Bronchial epithelial cell (primary cell): ENCODE data around the gene TICRR. TPM values are rescaled to one million over a fixed set of nuclear protein-coding genes. Genes with fewer than 3 reads are reported as not detected.

Experiments
- DNase-seq: peaks from one replicate; pipeline ENCODE4 v3.0.0-alpha.2; 2010; ENCODE audit warnings: low read depth
- FAIRE-seq: peaks from 2 replicates; lab custom pipeline; 2011; peaks lifted over from hg19 to GRCh38; lab: Jason Lieb, UNC
- H3K27me3 ChIP-seq: 2 replicates; pipeline ENCODE4 v1.5.1; 2011; ENCODE audit warnings: low read length; ENCODE audit not compliant: control insufficient read depth, insufficient read depth
- H3K36me3 ChIP-seq: 2 replicates; pipeline ENCODE4 v1.5.1; 2011; ENCODE audit warnings: low read length; ENCODE audit not compliant: control insufficient read depth, insufficient read depth
- H3K4me3 ChIP-seq: 2 replicates; pipeline ENCODE4 v1.5.1; 2011; ENCODE audit warnings: mild to moderate bottlenecking, low read depth, low read length, control low read depth
- CTCF ChIP-seq: IDR thresholded peaks from 2 replicates; pipeline ENCODE4 v1.5.1; 2011; ENCODE audit warnings: mild to moderate bottlenecking, moderate library complexity, low read length, control low read depth, inconsistent platforms; ENCODE audit not compliant: insufficient read depth, severe bottlenecking
- total RNA-seq: library from RNA; depleted of rRNA; stranded (reverse); fragments of >200 nt; gene quantifications from 2 replicates; pipeline ENCODE4 v1.2.1, GENCODE V29; 2014

TICRR gene
- total RNA-seq, 1 donor from 2014 or later = 0.26 TPM

GRCh38 chr15:89630260-89630659 lies 55.0 kb downstream of the TICRR start:
- no peak for FAIRE-seq
- Histone ChIP-seq H3K27me3 (no peaks in the 10 kb centered on the region), H3K4me3 (no peak overlapping the region), H3K36me3 (peaks cover 8% of the 10 kb centered on the region)
- no peak for DNase-seq
- no peak for TF ChIP-seq CTCF

GRCh38 chr15:89630974-89631901 lies 56.0 kb downstream of the TICRR start:
- DNase-seq (no peak), FAIRE-seq (no peak)
- TF ChIP-seq CTCF = no peak
- no peaks in the 10 kb centered on the region for H3K27me3 ChIP-seq
- H3K4me3 ChIP-seq = no peak overlapping the region
- H3K36me3 ChIP-seq = peaks cover 8% of the 10 kb centered on the region

- H3K4me3 ChIP-seq = no peak overlapping the region
- H3K36me3 ChIP-seq = peaks cover 7% of the 10 kb centered on the region
- no peak for DNase-seq
- TF ChIP-seq CTCF = no peak
- no peak for FAIRE-seq
- H3K27me3 ChIP-seq = no peaks in the 10 kb centered on the region
These were observed 56.6 kb downstream of the TICRR start for GRCh38 chr15:89631902-89632264.

DNA sequence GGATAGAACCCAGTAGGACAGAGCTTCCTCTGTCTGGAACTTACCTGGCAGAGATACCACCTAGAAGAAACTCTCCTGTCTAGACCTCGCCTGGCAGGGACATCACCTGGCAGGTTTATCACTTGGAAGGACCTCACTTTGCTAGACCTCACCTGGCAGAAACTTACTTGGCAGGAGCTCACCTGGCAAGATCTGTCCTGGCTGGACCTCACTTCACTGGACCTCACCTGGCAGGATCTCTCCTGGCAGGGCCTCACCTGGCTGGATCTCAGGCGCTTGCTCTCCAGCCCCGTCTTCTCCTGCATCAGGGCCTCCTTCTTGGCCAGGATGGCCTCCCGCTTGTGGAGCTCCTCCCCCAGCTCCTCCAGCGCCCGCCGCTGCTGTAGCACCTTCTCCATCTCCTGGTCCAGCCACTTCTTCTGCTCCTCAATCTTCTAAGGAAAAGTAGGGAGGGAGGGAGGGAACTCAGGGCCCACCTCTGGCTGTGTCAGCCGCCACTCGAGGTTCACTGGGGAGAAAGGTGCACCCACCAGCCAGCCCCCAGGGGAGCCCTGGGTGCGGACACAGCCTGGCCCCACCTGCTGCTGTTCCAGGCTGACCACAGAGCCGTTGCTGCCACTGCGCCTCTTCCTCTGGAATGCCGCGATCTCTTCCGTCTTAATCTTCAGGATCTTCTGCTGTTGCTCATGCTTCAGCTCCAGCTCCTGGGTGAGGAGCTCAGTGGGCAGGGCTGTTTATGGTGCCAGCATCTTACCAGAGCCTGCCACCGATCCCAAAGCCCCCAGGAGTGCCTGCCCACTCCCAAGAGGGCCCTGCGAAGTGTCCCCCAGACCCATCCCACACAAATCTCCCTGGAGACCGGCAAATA lies 57.5 kb downstream of the TICRR start:
- Histone ChIP-seq H3K36me3 (peaks cover 4% of the 10 kb centered on the region), H3K27me3 (no peaks in the 10 kb centered on the region), H3K4me3 (no peak overlapping the region)
- peak; percentile 13 for FAIRE-seq
- no peak for DNase-seq
- TF ChIP-seq CTCF = no peak

- DNase-seq = no peak
- Histone ChIP-seq H3K27me3 (no peaks in the 10 kb centered on the region), H3K4me3 (no peak overlapping the region), H3K36me3 (peaks cover 3% of the 10 kb centered on the region)
- no peak for FAIRE-seq
- no peak for TF ChIP-seq CTCF
These were observed 58.3 kb downstream of the TICRR start for GRCh38 chr15:89633585-89633984.
